ENCODE data around the gene CDC42EP2.

CDC42EP2 gene

DNA sequence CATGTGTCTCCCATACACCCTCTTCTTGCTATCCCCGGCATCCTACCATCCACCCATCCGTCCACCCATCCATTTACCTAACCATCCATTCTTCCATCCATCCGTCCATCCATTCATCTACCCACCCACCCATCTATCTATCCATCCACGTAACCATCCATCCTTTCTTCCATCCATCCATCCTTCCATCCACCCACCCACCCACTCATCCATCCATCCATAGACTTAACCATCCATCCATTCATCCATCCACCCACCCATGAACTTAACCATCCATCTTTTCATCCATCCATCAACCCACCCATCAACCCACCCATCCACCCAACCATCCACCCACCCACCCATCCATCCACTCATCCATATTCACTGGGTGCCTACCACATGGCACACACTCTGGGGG lies 10.6 kb upstream of the CDC42EP2 start:
- no peak for DNase-seq (ENCODE audit: low read depth)
- H3K4me3 ChIP-seq (ENCODE audit: low read depth, low read length): no peak overlapping the region
- TF ChIP-seq, protein P1, sequence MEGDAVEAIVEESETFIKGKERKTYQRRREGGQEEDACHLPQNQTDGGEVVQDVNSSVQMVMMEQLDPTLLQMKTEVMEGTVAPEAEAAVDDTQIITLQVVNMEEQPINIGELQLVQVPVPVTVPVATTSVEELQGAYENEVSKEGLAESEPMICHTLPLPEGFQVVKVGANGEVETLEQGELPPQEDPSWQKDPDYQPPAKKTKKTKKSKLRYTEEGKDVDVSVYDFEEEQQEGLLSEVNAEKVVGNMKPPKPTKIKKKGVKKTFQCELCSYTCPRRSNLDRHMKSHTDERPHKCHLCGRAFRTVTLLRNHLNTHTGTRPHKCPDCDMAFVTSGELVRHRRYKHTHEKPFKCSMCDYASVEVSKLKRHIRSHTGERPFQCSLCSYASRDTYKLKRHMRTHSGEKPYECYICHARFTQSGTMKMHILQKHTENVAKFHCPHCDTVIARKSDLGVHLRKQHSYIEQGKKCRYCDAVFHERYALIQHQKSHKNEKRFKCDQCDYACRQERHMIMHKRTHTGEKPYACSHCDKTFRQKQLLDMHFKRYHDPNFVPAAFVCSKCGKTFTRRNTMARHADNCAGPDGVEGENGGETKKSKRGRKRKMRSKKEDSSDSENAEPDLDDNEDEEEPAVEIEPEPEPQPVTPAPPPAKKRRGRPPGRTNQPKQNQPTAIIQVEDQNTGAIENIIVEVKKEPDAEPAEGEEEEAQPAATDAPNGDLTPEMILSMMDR (IDR thresholded peaks at IDR 0.05; ENCODE audit: control insufficient read depth, extremely low read depth, insufficient read depth): no peak

DNA sequence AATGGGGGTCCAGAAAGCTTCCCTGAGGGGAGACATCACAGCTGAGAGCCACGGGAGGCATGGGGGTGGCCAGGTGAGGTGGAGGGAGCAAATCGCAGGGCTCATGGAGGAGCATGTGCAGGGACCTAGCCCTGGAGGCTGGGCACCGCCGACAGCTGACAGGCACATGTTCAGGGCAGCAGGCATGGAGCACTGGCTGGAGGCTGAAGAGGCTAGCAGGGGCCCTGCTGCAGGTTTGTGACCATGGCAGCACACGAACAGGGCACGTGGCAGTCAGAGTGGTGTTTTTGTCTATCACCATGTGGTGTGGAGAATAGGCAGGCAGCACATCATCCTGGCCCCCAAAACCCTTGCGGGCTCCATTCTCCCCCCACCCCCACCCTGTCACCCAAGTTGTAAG lies 10.1 kb upstream of the CDC42EP2 start:
- TF ChIP-seq, protein P1 (IDR thresholded peaks at IDR 0.05; ENCODE audit: control insufficient read depth, extremely low read depth, insufficient read depth): no peak
- H3K4me3 ChIP-seq (ENCODE audit: low read depth, low read length): no peak overlapping the region
- no peak for DNase-seq (ENCODE audit: low read depth)

DNA sequence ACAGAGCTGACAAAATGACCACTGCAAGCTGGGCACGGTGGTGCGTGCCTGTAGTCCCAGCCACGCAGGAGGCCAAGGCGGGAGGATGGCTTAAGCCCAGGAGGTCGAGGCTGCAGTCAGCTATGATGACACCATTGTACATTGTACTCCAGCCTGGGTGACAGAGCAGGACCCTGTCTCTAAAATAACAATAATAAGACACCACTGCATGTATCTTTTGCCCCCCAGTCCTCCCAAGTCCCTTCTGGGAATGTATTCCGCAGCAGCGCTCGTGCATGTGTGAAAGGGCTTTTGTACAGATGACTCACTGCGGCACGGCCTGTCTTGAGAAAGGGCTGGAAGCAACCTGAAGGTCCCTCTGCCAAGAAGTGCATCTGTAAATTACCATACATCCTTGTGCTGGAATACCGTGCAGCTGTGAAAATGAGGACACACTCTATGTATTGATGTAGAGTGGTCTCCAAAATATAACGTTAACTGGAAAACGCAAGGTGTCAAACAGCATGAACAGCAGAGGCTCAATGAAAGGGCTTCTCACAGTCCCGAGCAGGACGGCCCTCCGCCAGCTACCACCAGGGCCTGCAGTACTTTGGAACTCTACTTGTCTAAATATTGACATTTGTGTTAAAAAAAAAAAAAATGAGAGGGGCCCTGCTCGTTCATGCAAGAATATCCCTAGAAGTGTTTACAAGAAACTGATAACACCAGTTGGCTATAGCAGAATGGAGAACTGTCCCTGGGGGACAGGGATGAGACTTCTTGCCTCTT lies 9.0 kb upstream of the CDC42EP2 start:
- H3K4me3 ChIP-seq (ENCODE audit: low read depth, low read length): no peak overlapping the region
- no peak for DNase-seq (ENCODE audit: low read depth)
- TF ChIP-seq, protein P1 (IDR thresholded peaks at IDR 0.05; ENCODE audit: control insufficient read depth, extremely low read depth, insufficient read depth): no peak

DNA sequence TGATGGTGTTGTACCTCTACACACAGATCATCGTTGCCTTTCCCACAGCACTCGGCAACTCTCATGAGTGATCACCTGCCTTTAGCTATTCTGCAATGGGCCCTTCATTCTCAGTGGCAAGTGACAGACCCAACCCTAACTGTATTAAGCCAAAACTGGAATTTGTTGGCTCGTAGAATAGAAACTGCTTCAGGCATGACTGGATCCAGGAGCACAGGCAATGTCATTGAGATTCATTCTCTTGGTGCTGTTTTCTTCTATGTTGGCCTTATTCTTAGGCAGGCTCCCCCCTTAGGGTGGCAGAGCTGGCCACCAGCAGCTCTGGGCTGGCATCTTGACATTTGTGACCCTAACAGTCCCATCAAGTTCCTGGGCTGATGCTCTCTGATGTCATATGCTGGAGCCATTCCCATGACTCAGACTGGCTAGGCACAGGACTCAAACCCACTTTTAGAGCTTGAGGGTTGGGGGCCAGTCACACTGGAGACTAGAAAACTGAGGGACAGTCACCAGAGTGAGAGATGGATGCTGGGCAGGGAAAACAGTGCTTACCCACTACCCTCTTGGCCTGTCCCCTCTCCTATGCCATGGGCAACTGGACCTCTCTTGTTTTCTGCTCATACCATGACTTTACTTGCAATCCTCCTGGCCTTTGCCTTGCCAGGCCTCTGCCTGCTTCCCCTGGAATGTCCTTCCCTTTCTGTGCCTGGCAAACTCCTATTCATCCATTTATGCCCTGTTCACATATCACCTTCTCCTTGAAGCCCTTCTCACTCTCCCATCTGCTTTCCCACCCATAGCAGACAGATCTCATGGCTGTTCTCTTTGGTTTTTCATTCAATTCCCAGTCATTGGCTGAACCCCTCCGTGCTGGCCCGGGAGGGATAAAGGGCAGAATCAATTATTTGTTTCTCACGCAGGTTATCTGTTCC lies 7.1 kb upstream of the CDC42EP2 start:
- TF ChIP-seq, protein P1 (IDR thresholded peaks at IDR 0.05; ENCODE audit: control insufficient read depth, extremely low read depth, insufficient read depth): no peak
- no peak overlapping the region for H3K4me3 ChIP-seq (ENCODE audit: low read depth, low read length)
- no peak for DNase-seq (ENCODE audit: low read depth)

DNA sequence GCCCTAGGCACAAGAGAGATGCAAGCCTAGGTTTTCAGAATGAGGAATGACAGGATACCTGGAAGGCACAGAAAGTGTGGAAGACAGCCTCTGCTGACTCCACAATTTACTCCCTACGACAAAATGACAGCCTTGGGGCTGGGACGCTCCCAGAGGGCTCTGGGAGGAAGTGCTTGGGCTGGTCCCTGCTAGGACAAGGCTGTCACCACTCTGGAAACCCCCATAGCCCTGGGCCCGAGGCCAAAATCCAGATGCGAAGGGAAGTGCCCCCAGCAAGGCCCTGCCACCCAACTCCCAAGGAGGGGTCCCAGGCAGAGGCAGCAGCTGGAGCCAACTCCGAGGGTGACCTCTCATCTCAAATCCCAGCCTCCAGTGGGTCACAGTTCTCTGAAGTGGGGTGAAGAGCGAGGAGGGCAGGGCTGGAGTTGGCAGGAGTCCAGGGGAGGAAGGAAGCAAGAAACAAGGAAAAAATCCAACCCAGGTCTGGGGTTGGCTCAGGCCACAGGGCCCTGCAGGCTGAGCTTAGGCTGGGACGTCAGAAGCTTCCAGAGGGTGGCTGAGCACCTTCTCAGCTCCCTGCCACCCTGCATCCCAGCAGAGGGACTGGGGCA lies 6.3 kb upstream of the CDC42EP2 start:
- DNase-seq (ENCODE audit: low read depth): no peak
- TF ChIP-seq, protein P1 (IDR thresholded peaks at IDR 0.05; ENCODE audit: control insufficient read depth, extremely low read depth, insufficient read depth): no peak
- H3K4me3 ChIP-seq (ENCODE audit: low read depth, low read length): no peak overlapping the region

DNA sequence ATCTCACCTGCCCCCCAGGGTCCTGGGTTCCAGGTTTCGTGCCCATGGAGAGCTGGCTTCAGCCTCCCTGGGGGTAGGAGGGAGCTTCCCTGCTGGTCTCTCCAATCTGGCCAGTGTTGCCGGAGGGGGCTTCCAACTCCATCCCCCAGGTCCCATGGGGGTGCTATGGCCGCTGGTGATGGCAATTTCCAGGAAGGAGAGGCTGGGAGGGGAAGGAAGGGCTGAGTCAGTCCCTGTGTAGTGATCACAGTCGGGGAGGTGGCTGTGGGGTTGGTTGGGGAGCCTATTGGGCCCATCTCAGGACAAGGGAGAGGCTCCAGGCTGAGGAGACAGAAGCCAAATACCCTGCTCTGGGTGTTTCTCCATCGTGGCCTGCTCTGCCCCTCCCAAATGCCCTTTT lies 5.7 kb upstream of the CDC42EP2 start:
- DNase-seq (ENCODE audit: low read depth): no peak
- no peak overlapping the region for H3K4me3 ChIP-seq (ENCODE audit: low read depth, low read length)
- TF ChIP-seq, protein P1 (IDR thresholded peaks at IDR 0.05; ENCODE audit: control insufficient read depth, extremely low read depth, insufficient read depth): no peak

Measured in LNCaP clone FGC (cell line).